GM19025 (cell line): Measurements from ENCODE around the gene SMCO2.

ENCODE experiments used
- ATAC-seq: cut with Tn5 transposase; IDR thresholded peaks from one replicate; pipeline ENCODE4 v1.9.1; 2021; ENCODE audit warnings: mild to moderate bottlenecking, low read depth, moderate library complexity; ENCODE audit not compliant: unreplicated experiment

Gene SMCO2

GRCh38 chr12:27548301-27549199 lies 102.0 kb downstream of the SMCO2 start:
- no peak for ATAC-seq

- no peak for ATAC-seq
Observed at GRCh38 chr12:27549236-27549800, 102.8 kb downstream of the SMCO2 start.

GRCh38 chr12:27549801-27550652 lies 103.5 kb downstream of the SMCO2 start:
- ATAC-seq: no peak

- no peak for ATAC-seq
Observed at GRCh38 chr12:27550653-27550975, 104.1 kb downstream of the SMCO2 start.

GRCh38 chr12:27551172-27551840 lies 104.8 kb downstream of the SMCO2 start:
- ATAC-seq: no peak
